SK-N-SH treated with all-trans-retinoic acid at 6 μM for 48 hours (cell line): ENCODE measurements around the gene NCSTN.
A peak's percentile ranks its signal among the peaks of the same experiment; 100 is the strongest.

Source experiments
- ATAC-seq: fragments of 200-7000 bp; cut with Tn5 transposase; 3 replicates; pipeline ENCODE4 v1.9.1; 2020; ENCODE audit warnings: mild to moderate bottlenecking, moderate library complexity
- ARNTL ChIP-seq: fragments of 450-650 bp; formaldehyde crosslinking; IDR thresholded peaks from 2 replicates; pipeline ENCODE4 v1.5.0; 2020; ENCODE audit warnings: low read depth, mild to moderate bottlenecking, moderate library complexity, borderline replicate concordance
- CSDC2 ChIP-seq: fragments of 250-450 bp; sonication (Bioruptor Pico); IDR thresholded peaks from 2 replicates; pipeline ENCODE4 v1.5.0; 2020; ENCODE audit warnings: mild to moderate bottlenecking, moderate library complexity
- ISL1 ChIP-seq: fragments of 250-450 bp; sonication (Bioruptor Pico); IDR thresholded peaks from 2 replicates; pipeline ENCODE4 v2.1.2; 2022; ENCODE audit warnings: mild to moderate bottlenecking, moderate library complexity
- OSR1 ChIP-seq: fragments of 250-450 bp; sonication (Bioruptor Pico); IDR thresholded peaks from 2 replicates; pipeline ENCODE4 v1.8.0; 2022; ENCODE audit warnings: moderate library complexity, mild to moderate bottlenecking, inconsistent platforms
- PPARA ChIP-seq: fragments of 250-450 bp; sonication (Bioruptor Pico); IDR thresholded peaks from 2 replicates; pipeline ENCODE4 v1.5.0; 2020; ENCODE audit warnings: mild to moderate bottlenecking, borderline replicate concordance
- RARB ChIP-seq: fragments of 250-450 bp; sonication (Bioruptor Pico); IDR thresholded peaks from 2 replicates; pipeline ENCODE4 v1.8.0; 2021; ENCODE audit warnings: mild to moderate bottlenecking, moderate library complexity
- SNAI2 ChIP-seq: fragments of 250-450 bp; sonication (Bioruptor Pico); IDR thresholded peaks from 2 replicates; pipeline ENCODE4 v1.5.0; 2020; ENCODE audit warnings: mild to moderate bottlenecking, moderate library complexity
- TCF4 ChIP-seq: fragments of 250-450 bp; sonication (Bioruptor Pico); IDR thresholded peaks from 2 replicates; pipeline ENCODE4 v1.8.0; 2021; ENCODE audit warnings: mild to moderate bottlenecking, moderate library complexity, borderline replicate concordance
- TOX ChIP-seq: fragments of 250-450 bp; sonication (Bioruptor Pico); IDR thresholded peaks from 2 replicates; pipeline ENCODE4 v1.8.0; 2021; ENCODE audit warnings: mild to moderate bottlenecking, moderate library complexity, borderline replicate concordance
- TSHZ2 ChIP-seq: fragments of 250-450 bp; sonication (Bioruptor Pico); IDR thresholded peaks from 2 replicates; pipeline ENCODE4 v1.5.0; 2020; ENCODE audit warnings: mild to moderate bottlenecking, moderate library complexity
- ZFP3 ChIP-seq: fragments of 250-450 bp; sonication (Bioruptor Pico); IDR thresholded peaks from 2 replicates; pipeline ENCODE4 v1.5.0; 2020; ENCODE audit warnings: mild to moderate bottlenecking, moderate library complexity
- ZFP30 ChIP-seq: fragments of 450-650 bp; formaldehyde crosslinking; IDR thresholded peaks from 2 replicates; pipeline ENCODE4 v1.5.0; 2022; ENCODE audit warnings: mild to moderate bottlenecking, moderate library complexity
- ZNF565 ChIP-seq: fragments of 450-650 bp; formaldehyde crosslinking; conservative IDR thresholded peaks from 2 replicates; pipeline ENCODE4 v1.5.0; 2020; ENCODE audit warnings: low read depth, mild to moderate bottlenecking, moderate library complexity
- ZNF8 ChIP-seq: fragments of 450-650 bp; formaldehyde crosslinking; IDR thresholded peaks from 2 replicates; pipeline ENCODE4 v1.5.0; 2020; ENCODE audit warnings: mild to moderate bottlenecking, moderate library complexity
- TF ChIP-seq, protein P1 (sequence below): fragments of 250-450 bp; sonication (Bioruptor Pico); IDR thresholded peaks from 2 replicates; pipeline ENCODE4 v1.5.1; 2021; ENCODE audit warnings: mild to moderate bottlenecking, moderate library complexity
- TF ChIP-seq, protein P2 (sequence below): fragments of 250-450 bp; sonication (Bioruptor Pico); IDR thresholded peaks from 2 replicates; pipeline ENCODE4 v1.8.0; 2021; ENCODE audit warnings: low read depth, mild to moderate bottlenecking, moderate library complexity, borderline replicate concordance
- TF ChIP-seq, protein P3 (sequence below): fragments of 250-450 bp; sonication (Bioruptor Pico); IDR thresholded peaks from 2 replicates; pipeline ENCODE4 v1.5.1; 2020; ENCODE audit warnings: low read depth, mild to moderate bottlenecking, moderate library complexity
- TF ChIP-seq, protein P4 (sequence below): fragments of 250-450 bp; sonication (Bioruptor Pico); IDR thresholded peaks from 2 replicates; pipeline ENCODE4 v1.8.0; 2020; ENCODE audit warnings: mild to moderate bottlenecking, moderate library complexity, borderline replicate concordance

The NCSTN gene

GRCh38 chr1:160374306-160375110 is 31.3 kb downstream of the NCSTN start (continued):
- no peak for TF ChIP-seq TSHZ2 (CRISPR knock-in tag)
- no peak for TF ChIP-seq PPARA (CRISPR knock-in tag)

- ATAC-seq, result peak; percentile 15
- no peak for TF ChIP-seq ZFP3 (CRISPR knock-in tag)
- no peak for TF ChIP-seq PPARA (CRISPR knock-in tag)
- TF ChIP-seq, protein P1, sequence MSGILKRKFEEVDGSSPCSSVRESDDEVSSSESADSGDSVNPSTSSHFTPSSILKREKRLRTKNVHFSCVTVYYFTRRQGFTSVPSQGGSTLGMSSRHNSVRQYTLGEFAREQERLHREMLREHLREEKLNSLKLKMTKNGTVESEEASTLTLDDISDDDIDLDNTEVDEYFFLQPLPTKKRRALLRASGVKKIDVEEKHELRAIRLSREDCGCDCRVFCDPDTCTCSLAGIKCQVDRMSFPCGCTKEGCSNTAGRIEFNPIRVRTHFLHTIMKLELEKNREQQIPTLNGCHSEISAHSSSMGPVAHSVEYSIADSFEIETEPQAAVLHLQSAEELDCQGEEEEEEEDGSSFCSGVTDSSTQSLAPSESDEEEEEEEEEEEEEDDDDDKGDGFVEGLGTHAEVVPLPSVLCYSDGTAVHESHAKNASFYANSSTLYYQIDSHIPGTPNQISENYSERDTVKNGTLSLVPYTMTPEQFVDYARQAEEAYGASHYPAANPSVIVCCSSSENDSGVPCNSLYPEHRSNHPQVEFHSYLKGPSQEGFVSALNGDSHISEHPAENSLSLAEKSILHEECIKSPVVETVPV, result no peak
- no peak for TF ChIP-seq SNAI2 (CRISPR knock-in tag)
- TF ChIP-seq, protein P2, sequence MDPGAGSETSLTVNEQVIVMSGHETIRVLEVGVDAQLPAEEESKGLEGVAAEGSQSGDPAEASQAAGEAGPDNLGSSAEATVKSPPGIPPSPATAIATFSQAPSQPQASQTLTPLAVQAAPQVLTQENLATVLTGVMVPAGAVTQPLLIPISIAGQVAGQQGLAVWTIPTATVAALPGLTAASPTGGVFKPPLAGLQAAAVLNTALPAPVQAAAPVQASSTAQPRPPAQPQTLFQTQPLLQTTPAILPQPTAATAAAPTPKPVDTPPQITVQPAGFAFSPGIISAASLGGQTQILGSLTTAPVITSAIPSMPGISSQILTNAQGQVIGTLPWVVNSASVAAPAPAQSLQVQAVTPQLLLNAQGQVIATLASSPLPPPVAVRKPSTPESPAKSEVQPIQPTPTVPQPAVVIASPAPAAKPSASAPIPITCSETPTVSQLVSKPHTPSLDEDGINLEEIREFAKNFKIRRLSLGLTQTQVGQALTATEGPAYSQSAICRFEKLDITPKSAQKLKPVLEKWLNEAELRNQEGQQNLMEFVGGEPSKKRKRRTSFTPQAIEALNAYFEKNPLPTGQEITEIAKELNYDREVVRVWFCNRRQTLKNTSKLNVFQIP (CRISPR knock-in tag), result no peak
- no peak for TF ChIP-seq ARNTL (CRISPR knock-in tag)
- TF ChIP-seq TOX (CRISPR knock-in tag), result no peak
- TF ChIP-seq OSR1, result no peak
- no peak for TF ChIP-seq RARB (CRISPR knock-in tag)
- no peak for TF ChIP-seq TCF4 (CRISPR knock-in tag)
- no peak for TF ChIP-seq ZNF565 (CRISPR knock-in tag)
Measured at GRCh38 chr1:160375788-160376524, 32.8 kb downstream of the NCSTN start.

DNA sequence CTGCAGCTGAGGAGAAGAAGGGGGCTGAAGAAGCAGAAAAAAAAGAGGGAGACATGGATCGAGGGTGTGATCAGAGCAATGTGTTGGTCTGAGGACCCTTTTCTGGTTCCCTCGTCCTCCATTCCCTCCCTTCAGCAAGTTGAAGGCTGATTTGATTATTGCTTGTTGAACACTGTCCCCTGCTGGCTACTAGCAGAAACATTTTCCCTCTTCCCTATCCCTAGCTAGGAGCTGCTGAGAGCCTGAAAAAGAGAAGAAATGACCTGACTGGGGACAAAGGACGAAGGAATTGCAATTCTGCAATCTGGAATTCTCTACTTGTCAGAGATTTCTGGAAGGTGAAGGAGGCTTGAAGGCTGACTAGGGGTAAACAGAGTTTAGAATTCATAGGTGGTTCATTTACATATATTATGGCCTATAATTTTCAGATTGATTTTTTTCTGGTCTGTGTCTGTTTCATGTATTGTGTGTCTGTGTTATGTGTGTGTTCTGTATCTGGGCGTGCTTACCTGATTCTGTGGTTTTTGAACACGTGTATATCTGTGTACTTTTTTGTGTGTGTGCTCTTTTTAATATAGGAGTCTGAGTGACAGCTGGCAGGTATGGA is 33.4 kb downstream of the NCSTN start:
- ATAC-seq, result peak; percentile 95
- TF ChIP-seq SNAI2 (CRISPR knock-in tag) (no peak), CSDC2 (CRISPR knock-in tag) (no peak), ZNF8 (CRISPR knock-in tag) (no peak), TSHZ2 (CRISPR knock-in tag) (no peak), TOX (CRISPR knock-in tag) (no peak), ZNF565 (CRISPR knock-in tag) (no peak), ZFP30 (CRISPR knock-in tag) (no peak), ISL1 (CRISPR knock-in tag) (no peak)
- TF ChIP-seq, protein P3, sequence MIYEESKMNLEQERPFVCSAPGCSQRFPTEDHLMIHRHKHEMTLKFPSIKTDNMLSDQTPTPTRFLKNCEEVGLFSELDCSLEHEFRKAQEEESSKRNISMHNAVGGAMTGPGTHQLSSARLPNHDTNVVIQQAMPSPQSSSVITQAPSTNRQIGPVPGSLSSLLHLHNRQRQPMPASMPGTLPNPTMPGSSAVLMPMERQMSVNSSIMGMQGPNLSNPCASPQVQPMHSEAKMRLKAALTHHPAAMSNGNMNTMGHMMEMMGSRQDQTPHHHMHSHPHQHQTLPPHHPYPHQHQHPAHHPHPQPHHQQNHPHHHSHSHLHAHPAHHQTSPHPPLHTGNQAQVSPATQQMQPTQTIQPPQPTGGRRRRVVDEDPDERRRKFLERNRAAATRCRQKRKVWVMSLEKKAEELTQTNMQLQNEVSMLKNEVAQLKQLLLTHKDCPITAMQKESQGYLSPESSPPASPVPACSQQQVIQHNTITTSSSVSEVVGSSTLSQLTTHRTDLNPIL (CRISPR knock-in tag), result no peak
- TF ChIP-seq, protein P4, sequence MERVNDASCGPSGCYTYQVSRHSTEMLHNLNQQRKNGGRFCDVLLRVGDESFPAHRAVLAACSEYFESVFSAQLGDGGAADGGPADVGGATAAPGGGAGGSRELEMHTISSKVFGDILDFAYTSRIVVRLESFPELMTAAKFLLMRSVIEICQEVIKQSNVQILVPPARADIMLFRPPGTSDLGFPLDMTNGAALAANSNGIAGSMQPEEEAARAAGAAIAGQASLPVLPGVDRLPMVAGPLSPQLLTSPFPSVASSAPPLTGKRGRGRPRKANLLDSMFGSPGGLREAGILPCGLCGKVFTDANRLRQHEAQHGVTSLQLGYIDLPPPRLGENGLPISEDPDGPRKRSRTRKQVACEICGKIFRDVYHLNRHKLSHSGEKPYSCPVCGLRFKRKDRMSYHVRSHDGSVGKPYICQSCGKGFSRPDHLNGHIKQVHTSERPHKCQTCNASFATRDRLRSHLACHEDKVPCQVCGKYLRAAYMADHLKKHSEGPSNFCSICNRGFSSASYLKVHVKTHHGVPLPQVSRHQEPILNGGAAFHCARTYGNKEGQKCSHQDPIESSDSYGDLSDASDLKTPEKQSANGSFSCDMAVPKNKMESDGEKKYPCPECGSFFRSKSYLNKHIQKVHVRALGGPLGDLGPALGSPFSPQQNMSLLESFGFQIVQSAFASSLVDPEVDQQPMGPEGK (CRISPR knock-in tag), result no peak
- TF ChIP-seq, protein P1, result no peak
